GM21825 (cell line): ENCODE measurements around the gene SIGLEC10.
"Not testable (repeated sequence)": the region's sequence is repeated elsewhere in the genome, so short reads cannot be mapped to it uniquely, and the experiment has no call there.

Experiments used
- ATAC-seq: cut with Tn5 transposase; IDR thresholded peaks from one replicate; pipeline ENCODE4 v1.9.1; 2021; ENCODE audit warnings: mild to moderate bottlenecking, moderate library complexity; ENCODE audit not compliant: unreplicated experiment

The SIGLEC10 gene

DNA sequence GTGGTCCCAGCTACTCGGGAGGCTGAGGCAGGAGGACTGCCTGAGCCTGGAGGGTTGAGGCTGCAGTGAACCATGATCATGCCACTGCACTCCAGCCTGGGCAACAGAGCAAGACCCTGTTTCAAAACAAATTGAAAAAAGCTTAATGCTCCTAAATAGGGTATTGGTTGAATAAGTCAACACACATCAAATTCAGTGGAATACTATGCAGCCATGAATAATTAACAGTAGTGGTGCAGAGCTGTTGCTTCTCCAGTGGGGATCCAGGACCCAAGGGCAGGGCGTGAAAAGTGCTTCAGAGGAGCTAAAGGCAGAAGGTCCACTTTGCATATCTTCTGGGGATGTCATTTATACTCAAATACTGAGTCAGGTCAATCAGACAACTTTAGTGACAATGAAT is 22.6 kb upstream of the SIGLEC10 start:
- ATAC-seq, result no peak

DNA sequence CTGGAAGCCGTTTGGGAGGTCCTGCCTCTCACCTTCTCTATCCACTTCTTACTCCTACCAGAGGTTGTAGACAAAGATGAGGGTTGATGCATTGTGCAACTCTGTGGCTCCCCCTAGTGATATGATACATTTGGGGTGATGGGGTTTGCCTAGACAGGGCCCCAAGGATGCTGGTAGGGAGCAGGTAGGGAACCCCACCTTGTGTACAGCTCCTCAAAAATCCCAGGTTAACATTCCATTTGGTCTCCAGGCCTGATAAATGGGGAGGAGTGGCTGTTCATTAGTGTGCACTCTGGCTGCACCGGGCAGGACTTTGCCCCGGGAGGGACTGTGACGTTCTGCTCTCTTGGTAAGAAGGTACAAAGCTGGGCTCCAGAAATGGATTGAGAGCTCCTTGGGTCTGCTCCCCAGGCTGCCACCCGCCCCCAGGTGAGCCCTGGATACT is 21.6 kb upstream of the SIGLEC10 start:
- ATAC-seq, result no peak

DNA sequence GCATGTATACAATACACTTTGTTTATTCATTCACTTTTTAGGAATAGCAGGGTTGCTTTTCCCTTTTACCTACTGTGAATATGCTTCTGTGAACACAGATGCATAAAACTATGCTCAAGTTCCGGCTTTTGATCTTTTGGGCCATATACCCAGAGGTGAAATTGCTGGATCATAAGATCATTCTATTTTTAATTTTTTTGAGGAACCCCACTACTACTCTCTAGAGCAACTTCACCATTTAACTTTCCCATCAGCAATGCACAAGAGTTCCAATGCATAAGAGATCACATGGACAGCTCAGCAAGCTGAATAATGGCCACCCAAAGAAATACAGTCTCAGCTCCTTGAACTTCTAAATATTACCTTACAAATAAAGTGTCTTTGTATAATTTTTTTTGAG is 17.0 kb upstream of the SIGLEC10 start:
- ATAC-seq, result no peak

DNA sequence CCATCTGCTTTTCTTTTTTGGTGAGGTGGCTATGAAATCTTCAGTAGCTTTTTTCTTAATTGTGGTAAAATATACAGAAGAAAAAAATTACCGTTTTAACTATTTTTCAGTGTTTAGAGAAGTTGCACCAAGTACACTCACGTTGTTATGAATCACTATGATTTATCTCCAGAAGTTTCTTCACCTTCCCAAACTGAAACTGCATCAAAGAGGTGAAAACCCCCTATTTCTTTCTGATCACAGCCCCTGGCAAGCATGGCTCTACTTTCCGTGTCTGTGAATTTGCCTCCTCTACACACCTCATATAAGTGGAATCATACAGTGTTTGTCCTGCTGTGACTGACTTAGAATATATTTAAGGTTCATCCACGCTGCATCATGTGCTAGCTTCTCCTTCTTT is 15.6 kb upstream of the SIGLEC10 start:
- ATAC-seq, result no peak

DNA sequence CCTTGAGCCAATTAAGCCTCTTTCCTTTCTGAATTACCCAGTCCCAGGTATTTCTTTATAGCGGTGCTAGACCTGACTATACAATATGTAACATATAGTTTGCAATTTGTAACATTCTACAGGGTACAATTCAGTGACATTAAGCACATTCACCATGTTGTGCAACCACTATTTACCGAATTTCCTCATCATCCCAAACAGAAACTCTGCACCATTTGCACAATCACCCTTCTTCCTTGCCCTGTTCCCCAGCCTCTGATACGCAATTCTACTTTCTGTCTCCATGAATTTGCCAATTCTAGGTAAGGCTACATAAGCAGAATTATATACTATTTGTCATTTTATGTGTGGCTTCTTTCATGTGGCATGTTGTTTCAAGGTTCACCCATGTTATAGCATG is 13.7 kb upstream of the SIGLEC10 start:
- no peak for ATAC-seq

DNA sequence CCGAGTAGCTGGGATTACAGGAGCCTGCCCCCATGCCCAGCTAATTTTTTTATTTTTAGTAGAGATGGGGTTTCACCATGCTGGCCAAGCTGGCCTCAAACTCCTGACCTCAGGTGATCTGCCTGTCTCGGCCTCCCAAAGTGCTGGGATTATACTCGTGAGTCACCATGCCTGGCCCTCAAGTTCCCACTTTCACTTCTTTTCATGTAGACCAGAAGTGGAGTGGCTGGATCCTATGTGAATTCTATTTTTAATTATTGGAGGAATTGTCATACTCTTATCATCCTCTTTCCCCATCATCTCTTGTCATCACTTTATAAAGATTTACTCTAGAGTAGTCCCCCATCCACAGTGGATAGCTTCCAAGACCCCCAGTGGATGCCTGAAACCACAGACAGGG is 12.8 kb upstream of the SIGLEC10 start:
- ATAC-seq, result no peak

DNA sequence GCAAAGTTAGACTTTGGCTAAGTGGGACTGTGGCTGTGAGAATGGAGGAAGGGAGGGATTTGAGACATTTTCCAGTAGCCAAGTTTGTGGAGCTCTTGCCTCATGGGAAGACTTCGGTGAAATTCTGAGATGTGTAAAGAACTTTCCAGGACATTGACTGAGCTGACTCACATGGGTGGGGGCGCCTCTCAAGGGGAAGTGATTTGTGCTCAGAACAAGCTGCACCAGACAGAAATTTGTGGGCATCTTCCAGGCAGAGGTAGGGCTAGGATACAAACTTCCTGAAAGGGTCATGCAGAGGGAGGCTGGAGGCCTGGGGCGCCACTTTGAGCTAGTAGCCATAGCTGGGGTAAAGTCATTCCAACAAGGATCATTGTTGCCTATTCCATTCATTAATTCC is 9.8 kb upstream of the SIGLEC10 start:
- no peak for ATAC-seq

DNA sequence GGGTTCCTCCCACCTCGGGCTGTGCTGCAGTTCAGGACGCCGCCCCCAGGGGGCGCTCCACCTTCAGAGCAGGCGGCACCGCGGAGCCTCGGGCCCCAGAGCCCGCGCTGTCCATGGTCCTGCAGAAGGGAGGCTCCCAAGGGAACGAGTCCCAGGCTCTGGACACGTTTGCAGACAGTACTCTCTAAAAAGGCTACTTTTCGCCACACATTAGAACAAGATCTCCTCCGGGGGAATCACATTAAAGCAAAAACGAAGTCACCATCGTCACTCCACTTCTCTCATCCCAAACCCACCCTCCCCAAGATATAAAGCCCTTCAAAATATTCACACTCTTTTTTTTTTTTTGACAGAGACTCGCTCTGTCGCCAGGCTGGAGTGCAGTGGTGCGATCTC is 4.6 kb upstream of the SIGLEC10 start:
- no peak for ATAC-seq

DNA sequence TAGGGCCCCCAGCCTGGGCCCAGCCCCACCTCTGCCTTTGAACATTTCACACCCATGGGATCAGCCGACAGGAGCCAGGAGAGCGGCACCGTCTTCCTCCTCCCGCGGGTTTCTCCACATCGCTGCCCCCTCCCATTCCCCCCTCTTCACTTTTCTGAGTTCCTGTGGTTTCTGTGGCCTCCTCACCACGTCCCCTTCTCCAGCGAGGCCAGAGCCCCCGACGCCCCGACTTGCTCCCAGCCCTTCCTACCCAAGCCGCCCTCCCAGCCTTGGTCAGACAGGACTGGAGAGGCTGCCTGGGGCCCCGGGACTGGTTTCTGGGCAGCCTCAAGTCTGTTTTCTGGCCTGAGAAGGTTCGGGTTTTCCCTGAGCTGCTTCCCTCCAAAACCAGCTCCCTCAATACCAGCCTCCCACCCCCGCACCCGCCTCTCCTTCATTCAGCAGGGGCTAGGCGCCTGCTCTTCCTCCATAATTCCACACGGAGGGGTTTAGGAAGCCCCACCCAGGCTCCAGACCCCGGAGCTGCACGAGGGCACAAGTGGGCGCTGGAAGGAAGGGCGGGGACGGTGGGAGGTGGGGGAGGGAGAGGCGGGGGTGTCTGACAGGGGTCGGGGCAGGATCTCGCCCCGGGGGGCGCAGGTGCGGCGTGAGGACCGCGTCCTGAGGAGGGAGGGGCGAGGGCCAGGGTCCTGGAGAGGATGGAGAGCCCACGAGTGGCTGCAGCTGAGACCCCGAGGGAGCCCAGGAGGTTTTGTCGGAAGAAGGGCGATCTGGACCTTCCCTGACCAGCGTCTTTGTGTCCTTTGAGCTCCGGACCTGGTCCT is 4.0 kb upstream of the SIGLEC10 start:
- no peak for ATAC-seq

DNA sequence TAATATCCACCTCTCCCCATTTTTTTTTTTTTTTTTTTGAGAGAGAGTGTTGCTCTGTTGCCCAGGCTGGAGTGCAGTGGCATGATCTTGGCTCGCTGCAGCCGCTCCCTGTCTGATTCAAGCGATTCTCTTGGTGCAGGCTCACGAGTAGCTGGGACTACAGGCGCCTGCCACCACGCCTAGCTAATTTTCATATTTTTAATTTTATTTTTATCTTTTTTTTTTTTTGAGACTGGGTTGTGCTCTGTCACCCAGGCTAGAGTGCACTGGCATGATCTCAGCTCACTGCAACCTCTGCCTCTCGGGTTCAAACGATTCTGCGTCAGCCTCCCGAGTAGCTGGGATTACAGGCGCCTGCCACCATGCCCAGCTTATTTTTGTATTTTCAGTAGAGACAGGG is 3.1 kb upstream of the SIGLEC10 start:
- ATAC-seq, result not testable (repeated sequence)

DNA sequence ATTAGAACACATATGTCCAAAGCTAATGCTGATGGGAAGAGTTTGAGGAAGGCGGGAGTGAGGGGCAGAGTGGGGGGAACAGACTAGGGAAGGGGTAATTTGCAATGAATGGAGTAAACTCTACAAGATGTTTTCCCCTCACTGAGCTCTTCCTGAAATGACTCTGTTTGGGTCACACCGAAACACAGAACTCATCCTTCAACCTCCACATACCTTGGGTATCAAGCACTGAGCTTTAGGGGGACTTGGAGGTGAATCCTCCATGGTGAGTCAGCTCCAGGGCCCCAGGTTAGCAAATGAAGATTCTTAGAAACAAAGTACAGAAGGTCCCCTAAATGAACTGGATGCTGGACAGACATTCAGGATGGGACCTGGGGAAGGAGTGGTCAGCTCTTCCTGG is 1.3 kb upstream of the SIGLEC10 start:
- no peak for ATAC-seq

DNA sequence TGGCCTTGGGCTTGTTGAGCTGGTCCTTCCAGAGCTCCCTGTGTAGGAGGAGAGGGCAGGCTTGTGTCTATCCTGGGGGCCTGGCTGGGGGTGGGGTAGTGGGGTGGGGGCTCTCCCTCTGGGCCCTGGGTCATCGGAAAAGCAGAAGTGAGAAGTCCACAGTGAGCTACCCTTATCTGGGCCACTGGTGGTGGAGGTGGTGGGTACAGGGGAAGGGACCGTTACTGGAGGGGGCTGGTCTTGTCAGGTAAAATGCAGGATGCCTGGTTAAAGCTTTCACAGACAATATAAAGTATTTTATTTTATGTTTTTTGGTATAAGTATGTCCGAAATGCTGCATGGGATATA is 342 bp upstream of the SIGLEC10 start:
- peak; percentile 39 for ATAC-seq

DNA sequence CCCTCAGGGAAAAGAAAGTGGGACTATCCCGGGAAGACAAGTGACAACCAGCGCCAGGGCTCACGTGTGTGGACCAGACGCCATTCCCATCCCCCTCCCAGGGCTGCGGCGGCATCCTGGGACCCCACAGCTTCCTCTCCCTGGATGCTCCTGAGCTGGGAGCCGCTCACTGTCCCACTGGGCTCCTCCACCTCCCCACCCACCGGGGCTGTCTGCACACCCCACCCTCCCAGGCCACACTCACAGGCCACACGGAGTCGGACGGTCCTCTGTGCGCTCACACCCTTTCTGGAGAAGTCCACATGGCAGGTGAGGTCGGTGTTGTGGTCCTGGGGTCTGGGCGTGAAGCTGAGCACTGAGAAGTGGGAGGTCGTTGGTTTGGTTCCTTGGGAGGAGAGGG is 1.0 kb downstream of the SIGLEC10 start:
- not testable (repeated sequence) for ATAC-seq

DNA sequence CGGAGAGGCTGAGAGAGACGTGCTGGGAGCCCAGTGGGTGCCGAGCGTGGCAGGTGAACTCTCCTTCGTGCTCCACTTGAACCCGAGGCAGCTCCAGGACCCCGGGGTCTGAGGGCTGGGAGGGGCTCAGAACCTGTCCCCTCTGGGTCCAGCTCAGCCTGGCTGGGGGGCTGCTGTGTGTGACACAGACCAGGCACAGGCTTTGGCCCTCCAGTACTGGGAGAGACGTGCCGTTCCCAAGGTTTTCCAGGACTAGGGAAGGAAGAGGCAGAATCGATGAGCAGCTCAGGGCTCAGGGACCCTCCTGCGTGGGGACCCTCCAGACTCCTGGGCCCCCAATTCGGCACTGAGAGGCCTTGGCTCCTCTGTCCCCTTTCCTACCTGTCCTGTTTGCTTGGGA is 2.3 kb downstream of the SIGLEC10 start:
- ATAC-seq, result no peak

DNA sequence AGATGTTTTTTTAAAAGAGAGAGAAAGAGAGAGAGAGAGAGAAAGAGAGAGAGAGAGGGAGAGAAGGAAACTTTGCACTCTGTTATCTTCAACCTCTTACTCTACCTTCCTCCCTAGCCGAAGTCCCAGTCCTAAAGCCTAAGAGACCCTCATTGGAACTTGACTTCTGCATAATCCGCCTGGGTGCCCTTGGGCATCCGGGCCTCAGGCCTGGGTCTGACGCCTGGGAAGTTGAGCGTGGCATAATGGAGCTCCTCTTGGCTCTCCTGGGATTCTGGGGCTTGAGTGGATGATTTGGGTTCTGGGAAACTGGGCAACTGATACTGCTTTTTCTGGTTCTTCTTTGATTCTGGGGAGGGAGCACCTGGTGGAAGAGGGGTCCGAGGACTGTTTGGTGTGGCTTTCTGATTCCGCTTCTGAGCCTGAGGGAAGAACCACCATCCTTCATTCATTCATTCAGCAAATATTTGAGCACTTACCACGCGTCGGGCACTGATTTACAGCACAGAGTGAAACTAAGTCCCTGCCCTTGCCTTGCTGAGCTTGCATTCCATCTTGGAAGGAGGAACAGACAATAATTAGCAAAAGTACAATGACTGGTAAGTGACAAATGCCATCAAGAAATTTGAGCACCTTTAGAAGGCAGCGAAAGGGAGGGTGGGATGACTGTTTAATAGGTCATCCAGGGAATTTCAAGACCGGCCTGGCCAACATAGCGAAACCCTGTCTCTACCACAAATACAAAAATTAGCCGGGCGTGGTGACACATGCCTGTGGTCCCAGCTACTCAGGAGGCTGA is 6.3 kb downstream of the SIGLEC10 start:
- ATAC-seq, result no peak

DNA sequence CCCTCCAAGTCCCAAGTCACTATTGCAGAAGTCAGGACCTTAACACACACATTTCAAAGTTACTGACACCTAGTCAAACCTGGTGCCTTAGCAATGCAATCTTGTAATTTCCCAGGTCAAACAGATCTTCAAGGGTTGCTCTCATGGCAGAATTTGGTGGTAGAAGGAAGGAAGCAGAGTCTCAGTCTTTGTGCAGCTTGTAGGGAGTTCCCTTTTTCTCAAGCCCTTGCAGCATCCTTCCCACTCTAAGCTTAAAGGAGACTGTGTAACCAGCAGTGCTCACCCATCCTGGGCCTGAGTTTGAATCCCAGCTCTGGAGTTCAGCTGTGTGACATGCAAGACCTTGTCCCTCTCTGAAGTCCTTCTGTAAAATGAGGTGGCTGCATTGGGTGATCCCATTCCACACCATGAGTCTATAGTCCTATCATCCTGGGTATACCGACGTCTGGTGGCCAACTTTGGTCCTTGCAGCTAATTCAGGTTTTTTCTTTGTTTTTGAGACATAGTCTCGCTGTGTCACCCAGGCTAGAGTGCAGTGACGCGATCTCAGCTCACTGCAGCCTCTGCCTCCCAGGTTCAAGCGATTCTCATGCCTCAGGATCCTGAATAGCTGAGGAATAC is 9.8 kb downstream of the SIGLEC10 start:
- no peak for ATAC-seq

DNA sequence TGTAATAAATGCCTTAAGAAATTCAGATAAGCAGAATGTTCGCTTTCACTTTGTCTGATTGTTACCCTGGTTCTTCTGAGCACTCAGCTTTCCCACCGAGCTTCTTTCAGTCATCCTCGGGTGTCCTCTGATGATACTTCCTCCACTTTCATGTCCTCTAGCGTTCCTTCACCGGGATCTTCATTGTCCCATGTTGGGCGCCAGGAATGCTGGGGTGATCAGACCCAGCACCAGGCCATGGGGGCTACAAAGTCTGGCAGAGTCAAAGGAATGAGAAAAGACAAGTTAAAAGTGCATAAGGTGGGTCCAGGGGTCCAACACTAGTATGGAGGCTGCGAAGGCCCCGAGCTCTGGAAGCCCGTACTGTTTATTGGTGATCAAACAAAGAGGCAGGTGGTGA is 15.3 kb downstream of the SIGLEC10 start:
- no peak for ATAC-seq

DNA sequence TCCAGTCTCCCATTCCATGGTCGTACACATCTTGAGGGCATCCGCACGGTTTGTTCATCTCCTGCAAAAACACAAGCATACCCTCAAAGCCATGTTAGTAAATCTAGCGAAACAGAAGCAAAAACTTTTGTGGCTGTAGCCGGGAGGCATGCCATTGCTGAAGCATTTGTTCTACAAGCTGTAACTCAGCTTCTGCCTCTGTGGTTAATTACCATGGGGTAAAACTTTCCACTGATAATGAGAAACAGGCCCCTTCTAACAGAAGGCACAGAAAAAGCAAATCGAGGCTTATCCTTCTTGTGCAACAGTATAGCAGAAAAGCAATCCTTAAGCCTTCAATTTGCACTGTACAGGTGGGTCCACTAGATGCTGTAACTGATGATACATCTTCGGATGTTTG is 17.5 kb downstream of the SIGLEC10 start:
- not testable (repeated sequence) for ATAC-seq

DNA sequence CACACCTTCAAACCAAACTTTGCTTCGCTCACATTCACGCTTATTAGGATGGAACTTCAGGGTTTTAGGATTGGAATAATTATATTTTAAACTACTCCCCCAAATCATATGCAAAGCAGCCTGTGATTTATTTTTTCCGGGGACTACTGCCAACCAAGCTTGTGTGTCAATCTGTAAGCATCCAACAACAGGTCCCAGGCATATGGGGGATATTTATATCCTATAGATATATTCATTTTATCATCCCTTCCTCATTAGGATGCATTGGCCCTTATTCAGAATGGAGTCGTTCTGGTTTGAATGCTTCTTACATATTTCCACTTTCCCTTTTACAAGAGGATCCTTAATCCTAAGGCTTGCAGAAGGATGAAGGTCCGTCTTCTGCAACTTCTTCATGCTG is 18.2 kb downstream of the SIGLEC10 start:
- no peak for ATAC-seq

DNA sequence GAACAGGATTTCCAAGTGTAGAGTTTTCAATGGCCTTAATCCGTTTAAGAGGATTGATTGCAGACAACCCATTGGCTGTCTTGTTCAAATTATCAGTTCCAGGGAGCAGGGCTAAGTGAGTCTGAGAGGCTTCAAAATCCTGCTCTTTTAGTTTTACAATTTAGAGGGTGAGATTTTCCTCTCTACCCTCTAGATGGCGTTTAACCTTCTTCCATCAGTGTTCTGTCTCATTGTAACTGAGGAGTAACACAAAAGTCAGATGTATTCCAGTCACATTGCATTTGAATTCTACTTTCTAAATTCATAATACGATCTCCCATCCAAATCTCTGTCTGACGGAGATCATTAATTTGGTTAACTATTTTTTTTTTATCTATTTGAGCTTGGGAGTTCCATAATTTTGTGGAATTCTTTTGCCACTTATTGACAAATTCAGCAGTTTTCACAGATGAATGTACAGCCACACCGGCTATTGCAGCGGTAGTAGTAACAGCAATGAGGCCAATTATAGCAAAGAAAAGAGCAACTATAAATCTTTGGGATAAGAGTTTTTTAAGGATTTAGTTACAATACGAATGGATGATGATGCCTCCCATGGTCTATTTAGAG is 19.2 kb downstream of the SIGLEC10 start:
- ATAC-seq, result no peak

DNA sequence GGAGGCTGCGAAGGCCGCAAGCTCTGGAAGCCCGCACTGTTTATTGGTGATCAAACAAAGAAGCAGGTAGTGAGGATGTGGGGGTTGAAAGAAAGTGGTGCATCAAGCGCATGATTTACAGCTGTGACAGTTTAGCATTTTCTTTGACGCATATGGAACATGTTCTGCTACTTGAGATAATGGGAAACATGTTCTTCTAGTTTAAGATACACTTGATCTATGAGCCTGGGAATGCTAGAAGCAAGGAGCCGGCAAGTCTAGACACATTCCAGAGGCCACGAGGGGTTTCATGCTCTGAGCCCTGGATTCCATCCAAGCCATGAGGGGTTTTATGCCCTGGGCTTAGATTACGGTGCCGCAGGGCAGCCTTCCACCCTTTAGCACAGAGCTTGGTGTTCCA is 20.0 kb downstream of the SIGLEC10 start:
- not testable (repeated sequence) for ATAC-seq
